T-helper 2 cell treated with Interferon-gamma antibody and Interleukin-4, amounts not matched to agents 5 μg/mL and 100 μg/mL, for 36 hours (primary cell): Measurements from ENCODE around the gene PRR12.

Experiments used
- DNase-seq: peaks from one replicate; pipeline ENCODE4 v3.0.0; 2021; ENCODE audit warnings: low spot score
- H3K27ac Mint-ChIP-seq: one replicate; pipeline ENCODE4 v1.8.0; 2021; ENCODE audit warnings: mild to moderate bottlenecking, mixed read lengths
- H3K27me3 Mint-ChIP-seq: one replicate; pipeline ENCODE4 v1.8.0; 2021; ENCODE audit warnings: low read depth, mixed read lengths
- H3K36me3 Mint-ChIP-seq: one replicate; pipeline ENCODE4 v1.8.0; 2021; ENCODE audit warnings: low read depth, mixed read lengths
- H3K4me1 Mint-ChIP-seq: one replicate; pipeline ENCODE4 v1.8.0; 2021; ENCODE audit warnings: low read depth, mixed read lengths
- H3K4me3 Mint-ChIP-seq: one replicate; pipeline ENCODE4 v1.8.0; 2022; ENCODE audit warnings: mild to moderate bottlenecking, moderate library complexity, mixed read lengths
- H3K9me3 Mint-ChIP-seq: one replicate; pipeline ENCODE4 v1.8.0; 2021; ENCODE audit warnings: mixed read lengths

Gene PRR12

GRCh38 chr19:49590071-49590970 is 661 bp upstream of the PRR12 start:
- H3K27ac Mint-ChIP-seq, result peak overlapping the region; percentile 91
- H3K4me3 Mint-ChIP-seq, result peak overlapping the region; percentile 95
- no peaks in the 10 kb centered on the region for H3K9me3 Mint-ChIP-seq

DNA sequence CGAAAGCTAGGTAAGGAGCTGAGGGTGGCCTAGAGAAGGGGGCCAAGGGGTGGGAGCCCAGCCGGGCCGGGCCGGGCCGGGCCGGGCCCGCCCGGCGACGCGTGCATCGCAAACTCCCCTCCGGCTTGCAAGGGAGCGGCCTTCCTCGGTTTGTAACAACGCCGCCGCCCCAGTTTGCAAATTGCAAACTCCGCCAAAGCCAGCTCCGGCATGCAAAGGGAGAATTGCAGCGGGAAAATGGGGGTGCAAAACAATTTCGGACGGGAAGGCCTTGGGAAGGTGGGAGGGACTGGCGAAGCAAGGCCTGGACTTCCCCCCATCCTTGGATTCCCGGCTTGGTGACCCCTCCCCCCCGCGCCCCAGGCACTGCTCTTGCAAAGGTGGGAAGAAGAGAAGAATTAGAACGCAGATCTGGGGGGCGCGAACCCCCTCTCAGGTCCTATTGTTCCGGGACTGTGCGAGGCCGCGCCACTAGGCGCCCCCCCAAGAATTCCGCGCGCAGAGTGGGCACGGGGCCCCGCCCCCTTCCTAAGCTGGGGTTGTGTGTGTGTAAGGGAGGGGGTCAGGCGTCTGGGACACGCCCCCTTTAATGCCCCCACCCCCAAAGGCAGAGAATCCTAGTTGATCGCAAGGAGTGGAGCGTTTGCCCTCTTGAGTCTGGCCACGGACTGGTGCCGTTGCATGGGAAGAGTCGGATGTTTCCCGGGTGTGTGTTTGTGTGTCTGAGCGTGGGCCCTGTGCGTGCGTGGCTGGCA is 926 bp downstream of the PRR12 start:
- H3K36me3 Mint-ChIP-seq, result peaks cover 13% of the 10 kb centered on the region
- peak overlapping the region; percentile 95 for H3K4me3 Mint-ChIP-seq
- no peaks in the 10 kb centered on the region for H3K9me3 Mint-ChIP-seq
- peaks cover 30% of the 10 kb centered on the region for H3K4me1 Mint-ChIP-seq
- H3K27ac Mint-ChIP-seq, result peak overlapping the region; percentile 92
- DNase-seq, result peak; percentile 40
- H3K27me3 Mint-ChIP-seq, result peaks cover 6% of the 10 kb centered on the region

More at GRCh38 chr19:49590071-49590970, 661 bp upstream of the PRR12 start:
- H3K27me3 Mint-ChIP-seq, result peaks cover 6% of the 10 kb centered on the region
- peaks cover 13% of the 10 kb centered on the region for H3K36me3 Mint-ChIP-seq
- H3K4me1 Mint-ChIP-seq, result peaks cover 30% of the 10 kb centered on the region
- DNase-seq, result peak; percentile 94

DNA sequence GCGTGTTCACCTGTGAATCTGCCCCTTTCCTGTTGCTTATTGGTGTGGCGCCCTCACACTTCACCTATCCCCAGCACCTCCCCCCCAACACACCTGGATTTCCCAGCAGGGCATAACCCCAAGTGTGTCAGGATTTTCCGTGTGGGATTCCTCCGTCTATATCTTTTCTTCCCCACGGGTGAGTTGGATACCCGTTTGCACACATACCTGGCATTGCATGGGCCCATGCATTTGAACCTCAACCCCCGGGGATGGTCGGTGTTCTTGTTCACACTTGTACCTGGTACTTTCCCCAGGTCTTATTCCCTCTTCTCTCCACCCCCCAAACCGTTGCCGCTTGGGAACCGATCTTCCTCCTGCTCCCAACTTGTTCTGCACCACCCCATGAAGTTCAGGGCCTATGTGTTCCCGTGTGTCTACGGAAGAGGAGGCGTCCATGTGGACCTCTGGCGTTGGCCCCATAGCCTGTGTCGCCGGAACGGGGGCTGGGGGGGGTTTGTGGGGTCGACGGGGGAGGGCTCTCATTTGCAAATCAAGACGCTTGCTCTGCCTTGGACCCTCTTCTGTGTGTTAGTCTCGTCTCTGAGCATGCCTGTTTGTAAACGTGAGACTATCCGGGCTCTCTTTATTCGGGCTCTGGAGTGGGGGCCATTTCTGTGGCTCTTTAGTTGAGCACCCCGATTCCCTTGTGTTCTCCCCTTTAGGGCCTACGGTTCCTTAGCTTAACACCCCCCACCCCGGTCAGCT is 1.7 kb downstream of the PRR12 start:
- H3K4me1 Mint-ChIP-seq, result peaks cover 30% of the 10 kb centered on the region
- peak; percentile 17 for DNase-seq
- H3K36me3 Mint-ChIP-seq, result peaks cover 13% of the 10 kb centered on the region
- peak overlapping the region; percentile 95 for H3K4me3 Mint-ChIP-seq
- no peaks in the 10 kb centered on the region for H3K9me3 Mint-ChIP-seq
- peak overlapping the region; percentile 92 for H3K27ac Mint-ChIP-seq
- H3K27me3 Mint-ChIP-seq, result peaks cover 6% of the 10 kb centered on the region

- Mint-ChIP-seq H3K4me3 (peak overlapping the region; percentile 95), H3K36me3 (peaks cover 17% of the 10 kb centered on the region), H3K27me3 (peaks cover 4% of the 10 kb centered on the region), H3K4me1 (peaks cover 30% of the 10 kb centered on the region), H3K27ac (peak overlapping the region; percentile 92), H3K9me3 (no peaks in the 10 kb centered on the region)
- DNase-seq, result peak; percentile 92
These were observed 2.5 kb downstream of the PRR12 start for GRCh38 chr19:49593233-49594113.

DNA sequence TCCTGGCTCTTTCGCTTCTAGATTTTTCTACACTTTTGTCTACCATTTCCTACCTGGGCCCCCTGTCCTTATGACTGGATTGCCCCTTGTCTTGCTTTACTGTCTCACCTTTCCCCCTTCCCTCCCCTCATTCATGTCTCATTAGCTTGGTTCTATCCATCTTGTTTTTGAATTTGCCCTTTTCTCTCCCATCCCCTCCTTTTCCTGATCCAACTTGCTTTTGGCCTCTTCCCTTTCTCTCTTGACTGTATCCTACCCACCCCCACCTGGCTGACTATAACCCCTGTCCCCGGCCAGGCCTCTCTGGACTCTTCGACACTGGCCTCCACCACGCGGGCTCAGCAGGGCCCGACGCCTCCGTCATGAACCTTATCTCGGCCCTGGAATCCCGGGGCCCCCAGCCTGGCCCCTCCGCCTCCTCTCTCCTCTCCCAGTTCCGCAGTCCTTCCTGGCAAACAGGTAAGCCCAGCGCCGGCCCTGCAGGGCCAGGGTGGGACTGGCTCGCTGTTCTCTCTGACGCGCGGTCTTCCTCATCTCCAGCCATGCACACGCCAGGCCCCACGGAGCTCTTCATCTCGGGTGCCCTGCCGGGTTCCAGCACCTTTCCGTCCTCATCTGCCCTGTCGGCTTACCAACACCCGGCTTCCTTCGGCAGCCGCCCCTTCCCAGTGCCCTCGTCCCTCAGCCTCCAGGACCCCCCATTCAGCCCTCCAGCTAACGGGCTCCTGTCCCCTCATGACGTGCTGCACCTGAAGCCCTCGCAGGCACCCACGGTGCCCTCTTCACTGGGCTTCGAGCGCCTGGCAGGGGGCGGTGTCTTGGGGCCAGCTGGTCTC is 3.4 kb downstream of the PRR12 start:
- peaks cover 25% of the 10 kb centered on the region for H3K4me1 Mint-ChIP-seq
- no peak for DNase-seq
- peak overlapping the region; percentile 95 for H3K4me3 Mint-ChIP-seq
- H3K27me3 Mint-ChIP-seq, result no peaks in the 10 kb centered on the region
- H3K27ac Mint-ChIP-seq, result peak overlapping the region; percentile 92
- H3K9me3 Mint-ChIP-seq, result no peaks in the 10 kb centered on the region
- H3K36me3 Mint-ChIP-seq, result peaks cover 22% of the 10 kb centered on the region

GRCh38 chr19:49594993-49595818 is 4.2 kb downstream of the PRR12 start:
- peaks cover 26% of the 10 kb centered on the region for H3K36me3 Mint-ChIP-seq
- H3K27ac Mint-ChIP-seq, result no peak overlapping the region
- H3K27me3 Mint-ChIP-seq, result no peaks in the 10 kb centered on the region
- no peak overlapping the region for H3K4me3 Mint-ChIP-seq
- peaks cover 20% of the 10 kb centered on the region for H3K4me1 Mint-ChIP-seq
- H3K9me3 Mint-ChIP-seq, result no peaks in the 10 kb centered on the region
- no peak for DNase-seq

GRCh38 chr19:49595819-49596404 is 4.9 kb downstream of the PRR12 start:
- no peak overlapping the region for H3K4me3 Mint-ChIP-seq
- H3K27me3 Mint-ChIP-seq, result no peaks in the 10 kb centered on the region
- no peak for DNase-seq
- H3K4me1 Mint-ChIP-seq, result peaks cover 20% of the 10 kb centered on the region
- no peaks in the 10 kb centered on the region for H3K9me3 Mint-ChIP-seq
- peaks cover 31% of the 10 kb centered on the region for H3K36me3 Mint-ChIP-seq
- no peak overlapping the region for H3K27ac Mint-ChIP-seq

DNA sequence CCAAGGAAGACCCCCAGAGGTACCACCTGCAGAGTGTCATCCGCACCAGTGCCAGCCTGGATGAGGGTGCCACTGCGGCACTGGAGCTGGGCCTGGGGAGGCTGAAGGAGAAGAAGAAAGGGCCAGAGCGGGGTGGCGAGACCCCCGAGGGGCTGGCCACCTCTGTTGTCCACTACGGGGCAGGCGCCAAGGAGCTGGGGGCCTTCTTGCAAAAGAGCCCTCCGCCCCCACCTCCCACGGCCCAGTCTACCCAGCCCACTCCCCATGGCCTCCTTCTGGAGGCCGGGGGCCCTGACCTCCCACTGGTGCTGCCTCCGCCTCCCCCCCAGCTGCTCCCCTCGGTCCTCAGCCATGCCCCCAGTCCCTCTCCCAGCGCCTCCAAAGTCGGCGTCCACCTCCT is 5.4 kb downstream of the PRR12 start:
- Mint-ChIP-seq H3K27ac (no peak overlapping the region), H3K27me3 (no peaks in the 10 kb centered on the region), H3K4me3 (no peak overlapping the region), H3K4me1 (peaks cover 20% of the 10 kb centered on the region), H3K36me3 (peaks cover 35% of the 10 kb centered on the region), H3K9me3 (no peaks in the 10 kb centered on the region)
- DNase-seq, result no peak

DNA sequence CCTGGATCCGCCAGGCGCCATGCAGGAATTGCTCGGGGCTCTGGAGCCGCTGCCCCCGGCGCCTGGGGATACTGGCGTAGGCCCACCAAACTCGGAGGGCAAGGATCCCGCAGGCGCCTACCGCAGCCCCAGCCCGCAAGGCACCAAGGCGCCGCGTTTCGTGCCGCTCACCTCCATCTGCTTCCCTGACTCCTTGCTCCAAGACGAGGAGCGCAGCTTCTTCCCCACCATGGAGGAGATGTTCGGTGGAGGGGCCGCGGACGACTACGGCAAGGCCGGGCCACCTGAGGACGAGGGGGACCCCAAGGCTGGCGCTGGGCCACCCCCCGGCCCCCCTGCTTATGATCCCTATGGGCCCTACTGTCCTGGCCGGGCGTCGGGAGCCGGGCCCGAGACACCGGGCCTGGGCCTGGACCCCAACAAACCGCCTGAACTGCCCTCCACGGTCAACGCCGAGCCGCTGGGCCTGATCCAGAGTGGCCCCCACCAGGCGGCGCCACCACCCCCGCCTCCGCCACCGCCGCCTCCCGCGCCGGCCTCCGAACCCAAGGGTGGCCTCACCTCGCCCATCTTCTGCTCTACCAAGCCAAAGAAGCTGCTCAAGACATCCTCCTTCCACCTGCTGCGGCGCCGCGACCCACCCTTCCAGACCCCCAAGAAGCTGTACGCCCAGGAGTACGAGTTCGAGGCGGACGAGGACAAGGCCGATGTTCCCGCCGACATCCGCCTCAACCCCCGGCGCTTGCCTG is 6.1 kb downstream of the PRR12 start:
- no peak for DNase-seq
- Mint-ChIP-seq H3K27me3 (no peaks in the 10 kb centered on the region), H3K9me3 (no peaks in the 10 kb centered on the region), H3K27ac (no peak overlapping the region), H3K4me3 (no peak overlapping the region), H3K4me1 (peaks cover 20% of the 10 kb centered on the region), H3K36me3 (peaks cover 39% of the 10 kb centered on the region)

GRCh38 chr19:49597703-49597974 is 6.7 kb downstream of the PRR12 start:
- no peaks in the 10 kb centered on the region for H3K27me3 Mint-ChIP-seq
- no peaks in the 10 kb centered on the region for H3K9me3 Mint-ChIP-seq
- H3K4me1 Mint-ChIP-seq, result peaks cover 14% of the 10 kb centered on the region
- H3K27ac Mint-ChIP-seq, result no peak overlapping the region
- no peak overlapping the region for H3K4me3 Mint-ChIP-seq
- H3K36me3 Mint-ChIP-seq, result peaks cover 43% of the 10 kb centered on the region
- DNase-seq, result no peak
